OCI-LY7 (cell line): ENCODE results near the gene CCL1.

Experiments
- EZH2phosphoT487 ChIP-seq: fragments of 200-600 bp; sonication (generic); IDR thresholded peaks from 2 replicates; pipeline ENCODE4 v1.6.1; 2018; ENCODE audit warnings: low read depth, borderline replicate concordance, mild to moderate bottlenecking, mixed run types, antibody characterized with exemption, low read length, moderate library complexity, mixed read lengths
- TF ChIP-seq, protein P1 (sequence below): fragments of 200-600 bp; sonication (generic); conservative IDR thresholded peaks from 2 replicates; pipeline ENCODE4 v1.5.1; 2014; ENCODE audit warnings: mild to moderate bottlenecking, antibody characterized with exemption, low read length, moderate library complexity, mixed read lengths

DNA sequence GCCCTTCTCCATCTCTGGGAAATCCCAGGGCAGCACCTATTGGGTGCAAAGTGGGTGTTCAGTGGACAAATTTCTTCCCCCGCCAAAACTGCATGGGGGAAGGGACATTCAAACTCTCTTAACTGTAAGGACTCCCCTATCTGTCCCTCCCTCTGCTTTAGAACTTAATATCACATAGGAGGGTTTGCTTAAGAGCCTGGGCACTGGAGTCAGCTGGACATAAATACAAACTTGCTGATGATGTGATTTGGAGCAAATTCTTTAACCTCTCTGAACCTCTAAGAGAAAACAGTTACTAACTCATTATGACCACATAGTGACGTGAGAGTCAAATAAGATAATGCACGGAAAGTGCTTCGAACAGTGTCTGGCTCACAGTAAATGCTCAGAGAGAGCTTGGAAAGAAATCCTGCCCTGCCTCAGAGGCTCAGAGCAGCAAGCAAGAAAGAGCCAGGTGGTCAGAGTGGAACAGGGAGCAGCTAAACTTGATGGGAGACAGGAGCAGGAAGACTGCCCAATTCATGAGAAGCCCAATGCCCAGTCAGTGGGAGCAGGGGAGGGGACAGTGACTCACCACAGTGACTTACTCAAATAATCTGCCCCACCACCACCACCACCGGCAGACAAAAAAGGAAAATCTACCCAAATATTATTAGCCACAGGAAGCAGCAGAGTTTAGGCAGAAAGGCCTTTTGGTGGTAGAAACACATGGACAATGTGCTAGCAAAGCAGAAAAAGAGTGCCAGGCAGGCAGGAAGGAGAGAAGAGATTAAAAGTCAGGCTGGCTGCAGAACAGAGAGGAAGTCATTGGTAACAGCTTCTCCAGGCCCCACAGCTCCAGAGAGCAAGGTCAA is 23.9 kb upstream of the CCL1 start:
- TF ChIP-seq, protein P1, sequence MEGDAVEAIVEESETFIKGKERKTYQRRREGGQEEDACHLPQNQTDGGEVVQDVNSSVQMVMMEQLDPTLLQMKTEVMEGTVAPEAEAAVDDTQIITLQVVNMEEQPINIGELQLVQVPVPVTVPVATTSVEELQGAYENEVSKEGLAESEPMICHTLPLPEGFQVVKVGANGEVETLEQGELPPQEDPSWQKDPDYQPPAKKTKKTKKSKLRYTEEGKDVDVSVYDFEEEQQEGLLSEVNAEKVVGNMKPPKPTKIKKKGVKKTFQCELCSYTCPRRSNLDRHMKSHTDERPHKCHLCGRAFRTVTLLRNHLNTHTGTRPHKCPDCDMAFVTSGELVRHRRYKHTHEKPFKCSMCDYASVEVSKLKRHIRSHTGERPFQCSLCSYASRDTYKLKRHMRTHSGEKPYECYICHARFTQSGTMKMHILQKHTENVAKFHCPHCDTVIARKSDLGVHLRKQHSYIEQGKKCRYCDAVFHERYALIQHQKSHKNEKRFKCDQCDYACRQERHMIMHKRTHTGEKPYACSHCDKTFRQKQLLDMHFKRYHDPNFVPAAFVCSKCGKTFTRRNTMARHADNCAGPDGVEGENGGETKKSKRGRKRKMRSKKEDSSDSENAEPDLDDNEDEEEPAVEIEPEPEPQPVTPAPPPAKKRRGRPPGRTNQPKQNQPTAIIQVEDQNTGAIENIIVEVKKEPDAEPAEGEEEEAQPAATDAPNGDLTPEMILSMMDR: no peak
- no peak for TF ChIP-seq EZH2phosphoT487
